Left renal cortex interstitium (tissue), 4 donors: ENCODE data around the gene HBB. TPM values are rescaled to one million over a fixed set of nuclear protein-coding genes. Genes with fewer than 3 reads are reported as not detected.
"Not testable (repeated sequence)": the region's sequence is repeated elsewhere in the genome, so short reads cannot be mapped to it uniquely, and the experiment has no call there.

Experiments used
- DNase-seq, 4 donors: peaks; one replicate each; pipeline ENCODE4 v3.0.0-alpha.2; 2013; ENCODE audit warnings: low read depth in 4 of 4, low spot score in 2 of 4, missing footprints in 1 of 4
- polyA plus RNA-seq, 4 donors: library from polyadenylated mRNA; unstranded; fragments of 120-200 nt; gene quantifications; one replicate each; pipeline ENCODE4 v1.2.1, GENCODE V29; 2013; ENCODE audit not compliant: insufficient read length in 4 of 4

HBB gene
- polyA plus RNA-seq, 4 donors = 91.1 to 212 (median 149) TPM

- DNase-seq = not testable (repeated sequence)
Observed at GRCh38 chr11:5248498-5248897, 21.6 kb upstream of the HBB start.

- DNase-seq = no peak
Observed at GRCh38 chr11:5247472-5248192, 20.8 kb upstream of the HBB start.

GRCh38 chr11:5246772-5247471 lies 20.1 kb upstream of the HBB start:
- no peak for DNase-seq

- no peak for DNase-seq
Observed at GRCh38 chr11:5245155-5245554, 18.3 kb upstream of the HBB start.

- DNase-seq = no peak
Observed at GRCh38 chr11:5243816-5244180, 16.9 kb upstream of the HBB start.

- DNase-seq = no peak
Observed at GRCh38 chr11:5242933-5243815, 16.3 kb upstream of the HBB start.

- no peak for DNase-seq
Observed at GRCh38 chr11:5242208-5242607, 15.3 kb upstream of the HBB start.

- DNase-seq = no peak
Observed at GRCh38 chr11:5241458-5241857, 14.6 kb upstream of the HBB start.

GRCh38 chr11:5240458-5240857 lies 13.6 kb upstream of the HBB start:
- DNase-seq = no peak

- DNase-seq = no peak
Observed at GRCh38 chr11:5240056-5240455, 13.2 kb upstream of the HBB start.

GRCh38 chr11:5239046-5239445 lies 12.2 kb upstream of the HBB start:
- DNase-seq = no peak

GRCh38 chr11:5238486-5238885 lies 11.6 kb upstream of the HBB start:
- no peak for DNase-seq

- DNase-seq = no peak
Observed at GRCh38 chr11:5237420-5237819, 10.5 kb upstream of the HBB start.

GRCh38 chr11:5235364-5236095 lies 8.7 kb upstream of the HBB start:
- no peak for DNase-seq

- no peak for DNase-seq
Observed at GRCh38 chr11:5234381-5234834, 7.5 kb upstream of the HBB start, which contains the start of gene HBD. HBD (minus strand) TSS chr11:5234483; CDS start chr11:5234433, 50 bp downstream.

- DNase-seq = no peak
Observed at GRCh38 chr11:5233307-5233706, 6.4 kb upstream of the HBB start.

GRCh38 chr11:5232821-5233220 lies 6.0 kb upstream of the HBB start:
- DNase-seq = no peak

GRCh38 chr11:5232176-5232575 lies 5.3 kb upstream of the HBB start:
- DNase-seq = no peak

- DNase-seq = no peak
Observed at GRCh38 chr11:5231111-5231510, 4.2 kb upstream of the HBB start.

GRCh38 chr11:5230266-5230665 lies 3.4 kb upstream of the HBB start:
- no peak for DNase-seq

- no peak for DNase-seq
Observed at GRCh38 chr11:5229796-5230195, 2.9 kb upstream of the HBB start.
